SHP77 treated with DMSO at 0.1 percent for 48 hours (cell line): ENCODE data around the gene CBR1.
"Not testable (repeated sequence)": the region's sequence is repeated elsewhere in the genome, so short reads cannot be mapped to it uniquely, and the experiment has no call there.

Experiments
- DNase-seq: peaks from one replicate; lab custom pipeline; 2025; lab: John Stamatoyannopoulos, UW

Gene CBR1

DNA sequence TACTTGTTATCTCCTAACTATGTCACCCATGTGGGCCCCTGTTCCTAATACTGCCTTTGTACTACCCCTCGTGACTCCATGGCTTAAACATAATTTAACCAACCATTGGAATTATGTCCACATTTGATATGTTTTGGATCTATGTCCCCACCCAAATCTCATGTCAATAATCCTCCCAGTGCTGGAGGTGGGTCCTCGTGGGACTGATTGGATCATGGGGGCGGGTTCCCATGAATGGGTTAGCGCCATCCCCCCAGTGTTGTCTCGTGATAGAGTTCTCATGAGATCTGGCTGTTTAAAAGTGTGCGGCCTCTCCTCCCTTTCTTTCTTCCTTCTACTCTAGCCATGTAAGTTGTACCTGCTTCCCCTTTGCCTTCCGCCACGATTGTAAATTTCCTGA lies 9.8 kb downstream of the CBR1 start:
- DNase-seq = no peak

DNA sequence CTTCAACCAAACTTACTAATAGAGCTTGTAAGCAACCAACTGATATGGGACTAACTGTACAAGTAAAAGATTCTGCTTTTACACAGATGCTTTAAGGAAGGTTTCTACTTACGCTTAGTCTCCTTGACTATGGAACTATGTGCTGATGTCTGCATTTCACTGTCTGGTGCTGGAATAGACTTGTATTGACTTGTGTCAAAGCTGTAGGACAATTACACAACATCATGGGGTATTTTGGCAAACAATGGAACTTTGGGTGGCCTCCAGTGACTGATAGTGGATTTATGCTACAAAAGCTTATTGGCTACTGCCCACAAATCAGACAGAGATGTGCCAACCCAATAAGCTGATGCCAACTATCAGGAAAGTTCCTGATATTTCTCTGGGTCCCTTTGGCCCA lies 10.6 kb downstream of the CBR1 start:
- no peak for DNase-seq

DNA sequence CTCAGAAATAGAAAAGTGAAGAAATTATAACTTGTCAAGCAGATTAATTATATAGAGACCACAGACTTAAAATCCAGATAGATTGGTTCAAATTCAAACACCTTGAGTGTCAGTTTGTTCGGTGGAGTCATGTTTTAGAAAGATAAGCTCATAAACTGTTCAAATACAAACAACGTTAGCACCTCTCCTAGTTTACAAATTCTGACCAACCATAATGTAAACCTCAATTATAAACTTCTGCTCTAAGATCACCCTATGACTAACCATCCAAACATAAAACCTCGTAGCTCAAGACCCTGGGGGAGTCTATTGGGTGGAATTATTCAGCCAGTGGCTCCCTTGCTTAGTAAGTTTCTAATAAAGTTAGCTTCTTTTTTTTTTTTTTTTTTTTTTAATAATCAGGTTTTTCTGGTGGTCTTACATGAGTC lies 12.4 kb downstream of the CBR1 start:
- no peak for DNase-seq

DNA sequence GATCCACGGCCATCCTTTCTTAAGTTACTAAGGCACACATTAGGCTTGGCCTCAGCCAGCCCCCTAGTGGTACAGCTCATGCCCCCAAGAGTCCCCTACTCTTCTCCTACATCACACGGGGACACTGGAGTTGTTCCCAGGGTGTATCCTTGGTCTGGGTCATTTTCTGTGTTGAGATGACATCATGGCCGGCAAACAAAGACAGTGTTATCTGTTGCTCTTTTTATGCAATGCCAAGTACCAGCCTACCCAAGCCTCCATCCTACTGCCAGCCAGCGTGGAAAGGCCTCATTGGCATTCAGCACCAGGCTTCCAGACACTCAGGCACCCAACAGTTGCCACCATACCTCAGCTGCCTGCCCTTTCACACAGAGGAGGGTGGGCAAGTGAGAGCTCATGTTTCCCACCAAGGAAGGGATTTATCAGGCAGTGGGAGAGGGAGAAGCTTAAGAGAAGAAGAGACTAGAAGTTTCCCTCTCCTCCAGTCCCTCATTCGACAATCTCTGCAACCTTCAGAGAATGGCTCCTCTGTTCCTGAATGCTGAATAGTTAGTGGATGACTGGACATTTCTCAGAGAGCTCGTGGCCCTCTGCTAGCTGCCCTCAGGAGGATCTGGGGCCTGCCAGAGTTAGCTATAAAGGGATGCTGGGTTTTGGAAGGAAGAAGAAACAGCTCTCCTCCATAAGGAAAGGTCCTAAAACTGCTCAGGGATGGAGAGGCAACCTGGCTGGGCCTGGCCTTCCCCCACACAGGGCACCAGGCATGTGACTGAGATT lies 17.7 kb downstream of the CBR1 start:
- no peak for DNase-seq

DNA sequence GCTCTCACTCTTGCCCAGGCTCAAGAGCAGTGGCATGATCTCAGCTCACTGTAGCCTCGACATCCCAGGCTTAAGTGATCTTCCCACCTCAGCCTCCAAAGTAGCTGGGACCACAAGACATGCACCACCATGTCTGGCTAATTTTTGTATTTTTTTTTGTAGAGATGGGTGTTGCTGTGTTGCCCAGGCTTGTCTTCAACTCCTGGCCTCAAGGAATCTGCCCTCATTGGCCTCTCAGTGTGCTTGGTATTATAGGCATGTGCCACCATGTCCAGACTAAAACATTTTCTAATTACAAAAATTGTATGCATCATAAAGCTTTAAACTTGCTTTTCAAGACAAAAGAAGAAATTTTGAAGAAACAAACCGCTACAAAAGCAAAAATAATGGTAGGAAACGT lies 20.1 kb downstream of the CBR1 start:
- DNase-seq = no peak

DNA sequence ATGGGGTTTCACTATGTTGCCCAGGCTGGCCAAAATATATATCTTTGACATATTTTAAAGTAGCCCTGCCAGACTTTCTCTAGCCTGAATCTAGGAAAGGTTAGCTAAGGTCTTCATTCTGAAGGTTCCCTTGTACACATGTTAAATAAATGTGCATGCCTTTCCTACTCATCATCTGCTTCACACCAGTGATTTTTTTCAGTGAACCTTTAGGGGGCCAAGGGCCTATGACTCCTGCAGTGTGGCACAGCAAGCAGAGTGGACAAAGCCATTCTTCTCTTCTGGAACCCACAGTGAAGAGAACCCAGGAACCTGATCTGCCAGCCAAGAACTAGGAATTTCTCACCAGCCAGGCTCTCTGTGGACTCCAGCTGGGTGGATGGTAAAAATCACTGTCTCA lies 22.9 kb downstream of the CBR1 start:
- no peak for DNase-seq

DNA sequence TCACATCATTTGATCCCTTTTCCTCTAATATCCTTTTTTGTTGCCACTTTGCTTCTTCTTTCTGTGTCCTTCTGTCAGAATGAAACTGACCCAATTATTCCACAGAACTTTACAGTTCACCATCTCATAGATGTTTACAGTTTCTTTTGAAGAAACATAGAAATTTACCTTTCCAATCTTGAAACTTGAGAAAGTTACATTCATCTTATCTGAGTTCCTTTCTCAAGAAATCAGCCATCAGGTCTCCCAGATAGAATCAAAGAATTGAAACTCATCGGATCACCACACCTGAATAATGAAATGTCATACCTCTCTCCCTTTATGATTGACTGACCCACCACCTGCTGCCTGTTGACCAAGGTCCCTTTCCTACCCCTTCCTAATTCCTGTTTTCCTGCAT lies 23.7 kb downstream of the CBR1 start:
- no peak for DNase-seq

DNA sequence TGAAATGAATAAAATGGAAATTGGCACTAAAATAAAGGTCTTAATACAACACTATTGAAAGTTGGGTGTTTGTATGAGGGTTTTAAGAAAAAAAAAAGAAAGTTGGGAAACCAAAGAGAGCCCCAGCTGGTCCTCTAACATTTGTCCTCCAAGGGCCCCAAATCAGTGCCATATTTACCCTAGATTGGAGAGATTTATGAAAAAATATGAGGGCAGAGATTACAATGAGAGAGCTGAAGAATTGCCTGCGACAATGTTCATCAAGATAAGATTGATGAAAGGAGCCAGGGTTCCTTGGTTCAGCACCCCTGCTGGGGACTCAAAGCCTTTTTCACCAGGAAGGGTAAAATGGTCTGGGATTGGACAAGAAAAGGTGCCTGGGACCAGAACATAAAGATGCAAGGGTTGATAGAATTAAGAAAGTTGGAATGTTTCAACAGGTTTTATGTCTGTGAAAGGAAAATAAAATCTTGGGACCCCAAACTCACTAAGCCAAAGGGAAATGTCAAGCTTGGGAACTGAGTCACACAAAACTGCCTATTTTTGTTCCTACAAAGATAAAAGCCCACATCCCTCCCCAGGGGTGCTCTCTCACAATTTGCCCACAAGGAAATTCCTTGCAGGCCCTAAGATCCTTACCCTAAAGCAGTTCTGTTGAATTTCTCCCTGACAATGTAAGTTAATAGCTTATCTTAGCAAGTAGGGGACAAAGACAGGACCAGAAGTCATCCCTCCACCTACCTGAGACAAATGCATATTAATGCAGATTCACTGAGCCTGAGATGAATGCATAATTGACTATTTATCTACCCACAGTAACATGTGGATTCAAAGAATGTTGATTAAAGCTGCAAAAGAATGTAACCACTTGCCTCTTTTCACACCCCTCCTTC lies 26.8 kb downstream of the CBR1 start:
- DNase-seq = no peak

DNA sequence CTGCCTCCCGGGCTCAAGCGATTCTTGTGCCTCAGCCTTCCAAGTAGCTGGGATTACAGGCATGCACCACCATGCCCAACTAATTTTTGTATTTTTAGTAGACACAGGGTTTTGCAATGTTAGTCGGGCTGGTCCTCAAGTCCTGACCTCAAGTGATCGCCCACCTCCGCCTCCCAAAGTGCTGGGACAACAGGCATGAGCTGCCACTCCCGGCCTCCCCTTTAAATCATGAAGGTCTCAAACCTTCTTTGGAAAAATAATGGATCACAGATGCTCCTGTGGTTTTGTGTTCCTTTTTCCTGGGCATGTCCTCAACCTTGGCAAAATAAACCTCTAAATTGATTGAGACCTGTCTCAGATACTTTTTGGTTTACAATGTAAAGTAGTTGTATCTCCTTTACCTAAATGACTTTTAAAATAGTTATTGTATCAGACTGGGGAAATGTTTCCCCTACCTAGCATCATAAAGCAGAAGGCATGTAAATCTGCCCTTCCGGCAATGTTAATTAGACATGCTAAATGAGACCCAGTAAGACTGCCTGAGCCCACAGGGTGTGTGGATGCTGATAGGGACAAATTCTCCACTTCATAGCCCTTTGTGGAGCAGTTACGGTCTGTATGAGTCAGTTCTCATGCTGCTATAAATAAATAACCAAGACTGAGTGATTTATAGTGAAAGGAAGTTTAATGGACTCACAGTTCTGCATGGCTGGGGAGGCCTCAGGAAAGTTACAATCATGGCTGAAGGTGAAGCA lies 27.8 kb downstream of the CBR1 start:
- no peak for DNase-seq

DNA sequence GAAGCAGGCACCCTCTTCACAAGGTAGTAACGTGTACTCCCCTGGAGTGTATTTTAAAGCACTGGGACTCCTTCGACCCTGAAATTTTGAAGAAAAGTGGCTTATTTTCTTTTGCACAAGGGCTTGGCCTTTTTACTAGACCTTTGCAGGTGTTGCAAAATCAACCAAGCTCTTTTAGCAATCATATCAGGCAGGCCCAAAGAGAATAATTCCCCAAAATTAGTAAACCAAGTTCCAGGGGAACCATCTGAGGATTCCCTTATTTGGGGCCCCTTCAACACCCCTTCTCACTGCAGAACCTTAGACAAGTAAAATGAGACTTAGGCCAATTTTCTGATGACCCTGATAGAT lies 28.3 kb downstream of the CBR1 start:
- no peak for DNase-seq

DNA sequence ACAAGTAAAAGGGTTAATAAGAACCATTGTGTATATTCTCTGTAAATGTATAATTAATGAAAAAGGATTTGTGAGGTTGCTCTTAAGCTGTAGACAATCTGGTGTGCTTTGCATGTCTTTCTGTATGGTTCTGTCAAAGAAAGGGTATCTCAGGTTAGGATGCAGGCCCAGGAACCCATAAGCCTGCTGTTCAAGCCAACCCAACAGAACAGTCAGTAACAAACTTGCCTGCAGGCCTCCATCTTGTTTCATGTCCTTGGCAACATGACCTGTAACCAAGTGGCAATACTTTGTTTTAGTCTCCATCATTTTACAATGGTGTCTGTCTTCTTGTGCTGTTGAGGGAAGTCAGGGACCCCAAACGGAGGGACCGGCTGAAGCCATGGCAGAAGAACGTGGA lies 29.2 kb downstream of the CBR1 start:
- DNase-seq = no peak

DNA sequence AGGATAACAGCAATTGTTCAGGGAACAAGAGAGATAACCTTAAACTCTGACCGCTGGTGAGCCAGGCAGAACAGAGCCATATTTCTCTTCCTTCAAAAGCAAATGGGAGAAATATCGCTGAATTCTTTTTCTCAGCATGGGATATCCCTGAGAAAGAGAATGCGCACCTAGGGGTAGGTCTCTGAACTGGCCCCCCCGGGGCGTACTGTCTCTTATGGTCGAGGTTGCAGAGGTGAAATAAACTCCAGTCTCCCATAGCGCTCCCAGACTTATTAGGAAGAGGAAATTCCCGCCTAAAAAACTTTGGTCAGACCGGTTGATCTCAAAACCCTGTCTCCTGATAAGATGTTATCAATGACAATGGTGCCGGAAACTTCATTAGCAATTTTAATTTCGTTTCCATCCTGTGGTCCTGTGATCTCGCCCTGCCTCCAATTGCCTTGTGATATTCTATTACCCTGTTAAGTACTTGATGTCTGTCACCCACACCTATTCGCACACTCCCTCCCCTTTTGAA lies 29.9 kb downstream of the CBR1 start:
- not testable (repeated sequence) for DNase-seq

DNA sequence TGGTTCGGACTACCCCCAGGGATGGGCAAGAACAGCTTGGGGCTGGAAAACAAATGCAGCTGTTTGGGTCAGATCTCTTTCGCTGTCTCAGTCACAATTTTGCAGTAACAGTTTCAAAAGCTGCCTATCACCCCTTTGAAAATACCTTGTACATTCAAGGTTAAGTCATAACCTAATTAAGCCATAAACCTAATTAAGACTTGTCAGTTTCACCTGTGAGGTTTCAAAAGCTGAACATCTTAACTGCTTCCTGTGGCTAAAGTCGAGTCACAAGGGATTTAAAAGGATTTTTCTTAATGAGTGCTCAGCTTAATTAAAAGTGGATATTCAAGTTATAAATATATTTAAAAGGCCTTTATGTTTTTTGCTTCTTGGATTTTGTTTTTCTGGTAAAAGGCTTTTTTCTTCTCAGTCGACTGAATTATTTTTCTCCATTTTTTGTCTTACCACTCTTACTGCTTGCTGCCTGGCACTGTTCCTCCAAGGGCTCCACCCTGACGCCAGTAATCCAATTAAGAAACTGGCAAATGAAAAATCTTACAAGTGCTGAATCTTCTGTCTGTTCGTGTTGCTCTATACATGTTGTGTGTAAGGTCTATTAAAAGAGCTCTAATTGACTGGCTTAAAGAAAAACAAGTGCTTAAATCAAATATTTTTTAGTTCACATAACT lies 31.3 kb downstream of the CBR1 start:
- DNase-seq = no peak

DNA sequence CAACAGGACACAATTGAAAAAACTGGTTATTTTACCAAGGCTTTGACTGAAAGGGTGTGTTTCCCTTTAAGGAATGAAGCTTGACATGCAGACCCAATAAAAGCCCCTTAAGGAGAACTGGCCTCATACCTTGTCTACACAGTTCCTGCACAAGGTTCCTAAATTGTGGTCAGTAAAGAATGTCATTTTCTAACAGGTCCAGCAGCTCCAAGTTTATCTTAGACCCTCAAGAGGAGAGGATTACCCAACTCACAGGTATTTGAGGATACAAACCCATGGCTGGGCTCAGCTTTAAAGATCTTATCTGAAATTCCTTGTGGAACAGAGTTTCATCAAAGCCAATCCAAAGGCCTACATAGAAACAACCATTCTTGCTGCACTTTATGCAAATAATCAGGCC lies 33.6 kb downstream of the CBR1 start:
- no peak for DNase-seq

DNA sequence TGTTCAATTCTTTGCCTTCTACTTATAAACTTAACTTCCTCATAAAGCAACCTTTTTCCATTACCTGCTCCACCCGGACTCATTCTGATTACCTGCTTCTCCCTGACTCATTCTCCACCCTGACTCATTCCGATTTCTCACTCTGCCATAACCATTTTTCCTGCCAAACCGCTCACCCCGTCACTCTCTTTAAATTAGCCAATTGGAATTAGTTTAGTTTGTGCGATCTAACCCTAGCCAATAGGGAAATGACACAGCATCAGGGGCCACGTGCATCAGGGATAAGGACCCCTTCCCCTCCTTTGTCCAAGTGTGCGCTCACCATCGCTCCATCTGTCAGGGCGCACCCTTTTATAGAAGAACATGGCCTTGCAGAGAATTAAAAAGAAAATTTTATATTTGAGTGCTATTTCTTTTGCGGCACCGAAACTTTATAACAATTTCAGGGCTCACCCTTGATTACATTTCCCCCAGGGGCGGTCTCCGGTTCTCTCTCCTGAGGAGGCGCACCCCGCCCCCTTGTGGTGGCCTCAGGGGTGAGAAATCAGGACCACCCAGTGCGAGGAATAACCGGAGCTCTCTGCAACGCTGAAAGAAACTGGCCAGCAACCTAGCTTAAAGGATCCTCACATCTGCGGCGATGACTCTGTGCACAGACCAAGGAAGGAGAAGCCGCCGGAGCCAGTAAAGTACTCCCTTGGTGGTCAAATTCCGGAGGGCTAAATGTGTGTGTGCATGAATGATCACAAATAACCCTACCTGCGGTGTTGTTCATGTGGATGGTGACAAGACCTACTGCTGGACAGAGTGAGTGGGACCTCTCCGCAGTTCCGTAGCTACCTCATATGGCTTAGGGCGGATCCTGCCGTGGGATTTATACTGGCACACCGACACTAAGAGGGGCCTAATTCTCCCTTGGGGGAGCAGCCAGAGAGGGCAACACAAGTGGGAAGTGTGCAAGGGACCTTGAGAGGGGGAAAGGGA lies 34.8 kb downstream of the CBR1 start:
- no peak for DNase-seq

DNA sequence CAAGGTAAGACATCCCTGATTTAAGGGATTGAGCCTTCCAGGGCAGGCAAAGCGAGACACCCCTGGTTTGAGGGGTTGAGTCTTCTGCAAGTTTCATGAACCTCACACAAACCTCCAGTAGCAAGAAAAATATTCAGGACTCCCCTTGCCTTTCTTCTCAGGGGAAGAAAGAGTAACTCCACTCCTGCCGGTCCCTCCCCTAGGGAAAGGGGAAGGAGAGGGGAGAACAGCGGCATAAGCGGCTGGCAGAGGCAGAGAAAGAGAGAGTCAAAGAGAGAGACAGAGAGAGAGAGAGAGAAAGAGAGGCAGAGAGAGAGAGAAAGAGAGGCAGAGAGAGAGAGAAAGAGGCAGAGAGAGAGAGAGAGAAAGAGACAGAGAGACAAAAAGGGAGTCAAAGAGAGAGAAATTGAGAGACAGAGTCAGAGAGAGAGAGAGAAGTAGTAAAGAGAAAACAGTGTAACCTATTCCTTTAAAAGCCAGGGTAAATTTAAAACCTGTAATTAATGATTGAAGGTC lies 35.6 kb downstream of the CBR1 start:
- DNase-seq = no peak

DNA sequence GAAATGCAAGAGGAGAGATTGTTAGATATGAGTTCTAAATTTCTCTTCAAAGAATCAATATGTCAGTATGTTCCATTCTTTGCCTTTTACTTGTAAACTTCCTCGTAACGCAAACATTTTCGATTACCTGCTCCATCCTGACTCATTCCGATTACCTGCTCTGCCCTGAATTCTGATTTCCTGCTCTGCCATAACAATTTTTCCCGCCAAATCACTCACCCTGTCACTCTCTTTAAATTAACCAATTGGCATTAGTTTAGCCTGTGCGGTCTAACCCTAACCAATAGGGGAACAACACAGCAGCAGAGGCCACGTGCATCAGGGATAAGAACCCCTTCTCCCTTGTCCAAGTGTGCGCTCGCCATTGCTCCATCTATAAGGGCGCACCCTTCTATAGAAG lies 40.0 kb downstream of the CBR1 start:
- DNase-seq = no peak

DNA sequence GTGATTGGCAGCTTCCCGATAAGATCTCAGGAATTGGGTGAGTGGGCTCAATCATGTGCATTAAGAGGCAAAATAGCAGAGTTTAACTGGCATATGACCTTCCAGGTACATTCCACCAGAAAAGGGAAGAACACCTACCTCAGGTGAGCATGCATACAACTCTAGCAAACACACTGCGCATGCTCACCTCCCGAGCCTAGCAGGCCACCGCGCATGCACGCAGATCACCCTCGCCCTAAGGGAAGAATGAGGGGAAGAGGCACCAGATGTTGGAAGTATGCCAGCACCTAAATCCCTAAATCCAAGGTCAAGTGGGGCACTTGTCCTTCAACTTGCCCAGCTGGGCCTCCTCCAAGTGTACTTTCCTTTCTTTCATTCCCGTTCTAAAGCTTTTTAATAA lies 41.4 kb downstream of the CBR1 start:
- DNase-seq = no peak

DNA sequence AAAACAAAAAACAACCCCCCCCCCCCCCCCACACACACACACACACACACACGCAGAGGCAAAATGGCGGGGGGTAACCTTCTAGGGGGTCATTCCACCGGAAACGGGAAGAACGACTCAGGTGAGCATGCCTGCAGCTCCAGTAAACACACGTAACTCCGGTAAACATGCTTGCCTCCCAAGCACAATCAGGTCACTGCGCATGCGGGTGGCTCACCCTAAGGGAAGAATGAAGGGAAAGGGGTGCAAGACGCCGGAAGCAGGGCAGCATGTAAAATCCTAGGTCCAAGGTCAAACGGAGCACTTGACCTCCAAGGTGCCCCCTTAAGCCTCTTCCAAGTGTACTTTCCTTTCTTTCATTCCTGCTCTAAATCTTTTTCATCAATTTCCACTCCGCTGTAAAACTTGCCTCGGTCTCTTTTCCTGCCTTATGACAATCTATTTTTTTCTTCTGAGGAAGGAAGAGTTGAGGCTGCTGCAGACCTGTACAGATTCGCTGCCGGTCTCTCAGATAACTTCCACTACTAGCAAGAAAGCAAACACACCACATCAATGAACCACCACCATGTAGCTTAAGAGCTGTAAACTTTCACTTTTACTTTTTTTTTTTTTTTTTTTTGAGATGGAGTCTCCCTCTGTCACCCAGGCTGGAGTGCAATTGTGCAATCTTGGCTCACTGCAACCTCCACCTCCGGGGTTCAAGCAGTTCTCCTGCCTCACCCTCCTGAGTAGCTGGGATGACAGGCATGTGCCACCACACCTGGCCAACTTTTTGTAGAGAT lies 44.0 kb downstream of the CBR1 start:
- no peak for DNase-seq
